Measurements from ENCODE around the gene RYR3. TPM values are rescaled to one million over a fixed set of nuclear protein-coding genes. Genes with fewer than 3 reads are reported as not detected.

Gene RYR3
- total RNA-seq, 4 donors from 2014 or later, result 0.65 to 7.5 (median 2.6) TPM

DNA sequence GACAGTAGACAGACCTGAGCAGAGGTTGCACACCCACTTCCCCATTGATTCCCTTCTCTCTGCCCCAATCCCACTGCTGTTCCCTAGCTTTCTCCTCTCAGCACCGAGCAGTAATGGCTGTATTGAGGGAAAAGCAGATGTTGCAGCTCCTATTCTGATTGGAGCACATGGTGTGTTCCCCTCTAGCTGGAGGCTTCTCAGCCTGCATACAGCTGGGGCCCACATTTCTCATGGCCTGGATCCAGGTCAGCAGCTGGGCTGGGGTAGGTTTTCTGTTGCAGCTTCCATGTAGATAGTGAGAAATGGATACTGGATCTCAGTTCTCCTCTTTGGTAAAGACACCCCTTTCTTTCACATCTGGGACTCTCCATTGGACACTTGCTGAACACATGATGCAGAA lies 50.1 kb downstream of the RYR3 start:
- TF ChIP-seq, protein P1, sequence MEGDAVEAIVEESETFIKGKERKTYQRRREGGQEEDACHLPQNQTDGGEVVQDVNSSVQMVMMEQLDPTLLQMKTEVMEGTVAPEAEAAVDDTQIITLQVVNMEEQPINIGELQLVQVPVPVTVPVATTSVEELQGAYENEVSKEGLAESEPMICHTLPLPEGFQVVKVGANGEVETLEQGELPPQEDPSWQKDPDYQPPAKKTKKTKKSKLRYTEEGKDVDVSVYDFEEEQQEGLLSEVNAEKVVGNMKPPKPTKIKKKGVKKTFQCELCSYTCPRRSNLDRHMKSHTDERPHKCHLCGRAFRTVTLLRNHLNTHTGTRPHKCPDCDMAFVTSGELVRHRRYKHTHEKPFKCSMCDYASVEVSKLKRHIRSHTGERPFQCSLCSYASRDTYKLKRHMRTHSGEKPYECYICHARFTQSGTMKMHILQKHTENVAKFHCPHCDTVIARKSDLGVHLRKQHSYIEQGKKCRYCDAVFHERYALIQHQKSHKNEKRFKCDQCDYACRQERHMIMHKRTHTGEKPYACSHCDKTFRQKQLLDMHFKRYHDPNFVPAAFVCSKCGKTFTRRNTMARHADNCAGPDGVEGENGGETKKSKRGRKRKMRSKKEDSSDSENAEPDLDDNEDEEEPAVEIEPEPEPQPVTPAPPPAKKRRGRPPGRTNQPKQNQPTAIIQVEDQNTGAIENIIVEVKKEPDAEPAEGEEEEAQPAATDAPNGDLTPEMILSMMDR (IDR thresholded peaks at IDR 0.05), result no peak
- ATAC-seq (ENCODE audit: low FRiP score), result no peak

DNA sequence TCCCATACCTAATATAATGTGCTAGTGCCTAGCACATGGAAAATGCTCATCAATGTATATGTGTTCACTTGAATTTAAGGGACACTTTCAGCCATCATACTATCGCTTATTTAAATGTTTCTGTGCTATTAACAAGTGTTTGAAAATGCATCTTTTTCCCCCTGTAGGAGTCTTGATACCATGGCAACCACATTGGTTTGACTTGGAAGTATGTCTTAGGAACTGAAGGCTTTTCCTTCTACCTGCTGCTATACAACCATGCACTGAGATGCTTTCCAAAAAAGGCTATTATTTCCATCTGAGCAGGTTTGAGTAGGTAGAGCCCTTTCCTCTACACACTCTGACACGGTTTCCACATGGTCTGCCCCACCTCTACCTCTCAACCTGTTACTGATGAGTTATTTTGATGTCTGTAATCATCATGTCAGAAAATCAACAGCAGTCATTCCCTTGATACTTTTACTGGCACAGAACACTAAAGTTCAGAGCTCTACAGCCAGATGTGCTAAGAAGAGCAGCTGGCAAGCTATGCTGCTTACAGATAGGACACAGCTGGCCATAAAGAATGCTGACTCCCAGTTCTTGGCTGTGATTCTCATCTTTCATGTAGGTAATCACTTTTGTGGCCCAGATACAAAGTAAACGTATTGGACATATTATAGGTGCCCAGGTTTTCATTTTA lies 59.3 kb downstream of the RYR3 start:
- TF ChIP-seq, protein P1 (IDR thresholded peaks at IDR 0.05), result no peak
- no peak for DNase-seq (ENCODE audit: low spot score)
- no peak for ATAC-seq (ENCODE audit: low FRiP score)

More for the DNA sequence above, 50.1 kb downstream of the RYR3 start:
- no peak for DNase-seq (ENCODE audit: low spot score)

DNA sequence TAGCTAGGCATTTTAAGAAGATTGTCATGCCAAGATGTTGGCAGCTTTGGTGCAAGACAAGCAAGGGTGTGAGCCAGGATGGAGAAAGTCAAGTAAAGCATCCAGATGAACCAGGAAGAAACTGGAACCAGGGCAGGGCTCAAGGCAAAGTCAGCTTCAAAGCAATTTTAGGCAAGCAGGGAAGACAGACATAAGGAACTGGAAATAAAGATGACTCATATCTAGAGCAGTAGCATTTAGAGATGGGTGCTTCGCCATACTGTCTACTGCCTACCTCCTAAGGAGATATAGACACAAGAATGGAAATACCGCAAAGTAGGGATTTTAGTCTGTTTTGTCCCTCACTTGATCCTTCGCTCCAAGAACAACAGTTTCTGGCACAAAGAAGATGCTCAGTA lies 59.9 kb downstream of the RYR3 start:
- no peak for DNase-seq (ENCODE audit: low spot score)
- no peak for ATAC-seq (ENCODE audit: low FRiP score)
- TF ChIP-seq, protein P1 (IDR thresholded peaks at IDR 0.05), result no peak

DNA sequence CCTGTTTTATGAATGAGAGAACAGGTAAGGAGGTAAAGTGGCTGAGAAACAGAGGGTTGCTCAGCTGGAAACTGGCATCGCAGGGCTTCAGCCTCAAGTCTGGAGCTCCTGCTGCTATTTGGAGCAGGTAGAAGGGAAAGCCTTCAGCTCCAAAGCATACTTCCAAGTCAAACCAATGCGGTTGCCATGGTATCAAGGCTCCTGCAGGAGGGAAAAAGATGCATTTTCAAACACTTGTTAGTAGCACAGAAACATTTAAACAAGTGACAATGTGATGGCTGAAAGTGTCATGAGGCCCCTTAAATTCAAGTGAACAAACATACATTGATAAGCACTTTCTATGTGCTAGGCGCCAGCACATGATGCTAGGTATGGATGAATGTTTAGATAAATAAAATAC lies 60.4 kb downstream of the RYR3 start:
- DNase-seq (ENCODE audit: low spot score) (no peak), ATAC-seq (ENCODE audit: low FRiP score) (no peak)
- TF ChIP-seq, protein P1 (IDR thresholded peaks at IDR 0.05), result no peak

DNA sequence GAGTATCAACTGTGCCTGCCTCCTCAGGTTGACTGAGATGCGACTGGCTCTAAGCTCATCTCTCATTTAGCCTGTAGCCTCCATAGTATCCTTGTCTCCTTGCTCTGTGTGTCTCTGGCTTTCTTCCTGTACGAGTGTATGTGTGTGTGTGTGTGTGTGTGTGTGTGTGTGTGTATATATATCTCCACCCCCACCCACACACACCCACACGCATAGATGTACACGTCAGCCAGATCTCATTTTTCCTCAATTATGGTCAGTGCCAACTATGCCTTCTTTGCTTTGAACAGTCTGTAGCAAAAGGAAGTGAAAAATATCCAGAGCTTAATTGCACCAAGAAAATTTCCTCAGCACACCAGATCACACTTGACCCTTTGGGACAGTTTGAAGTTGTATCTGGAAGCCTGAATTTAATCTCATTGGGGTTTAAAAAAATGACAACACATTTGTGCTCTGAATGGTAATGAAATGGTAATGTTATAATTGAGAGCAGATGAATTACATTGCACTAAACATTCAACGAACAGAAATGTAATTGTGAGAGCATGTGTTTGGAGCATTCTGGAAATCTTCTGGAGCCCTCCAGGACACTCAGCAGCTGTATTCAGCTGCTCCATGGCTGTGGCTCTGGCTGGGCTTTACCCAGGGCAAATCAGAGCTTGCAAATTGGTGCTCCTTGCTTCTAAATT lies 63.6 kb downstream of the RYR3 start:
- TF ChIP-seq, protein P1 (IDR thresholded peaks at IDR 0.05), result no peak
- no peak for DNase-seq (ENCODE audit: low spot score)
- ATAC-seq (ENCODE audit: low FRiP score), result no peak

DNA sequence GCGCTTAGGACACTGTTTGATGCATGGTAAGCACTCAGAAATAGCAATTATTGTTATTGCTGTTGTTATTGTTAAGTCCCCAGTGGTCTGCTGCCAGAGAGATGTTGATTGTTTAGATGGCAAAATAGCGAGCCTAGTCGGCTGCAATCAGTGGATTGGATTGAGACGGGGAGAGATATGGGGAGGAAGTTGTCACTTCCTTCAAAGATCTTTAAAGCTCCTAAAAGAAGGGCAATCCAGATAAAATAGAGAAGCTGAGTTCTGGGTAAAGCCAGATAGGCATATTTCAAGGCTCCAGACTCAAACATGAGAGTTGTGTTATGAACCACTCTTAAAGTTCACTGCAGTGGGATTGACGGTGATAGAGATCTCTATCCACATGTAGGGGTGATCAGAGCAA lies 64.5 kb downstream of the RYR3 start:
- TF ChIP-seq, protein P1 (IDR thresholded peaks at IDR 0.05), result no peak
- DNase-seq (ENCODE audit: low spot score) (no peak), ATAC-seq (ENCODE audit: low FRiP score) (no peak)

DNA sequence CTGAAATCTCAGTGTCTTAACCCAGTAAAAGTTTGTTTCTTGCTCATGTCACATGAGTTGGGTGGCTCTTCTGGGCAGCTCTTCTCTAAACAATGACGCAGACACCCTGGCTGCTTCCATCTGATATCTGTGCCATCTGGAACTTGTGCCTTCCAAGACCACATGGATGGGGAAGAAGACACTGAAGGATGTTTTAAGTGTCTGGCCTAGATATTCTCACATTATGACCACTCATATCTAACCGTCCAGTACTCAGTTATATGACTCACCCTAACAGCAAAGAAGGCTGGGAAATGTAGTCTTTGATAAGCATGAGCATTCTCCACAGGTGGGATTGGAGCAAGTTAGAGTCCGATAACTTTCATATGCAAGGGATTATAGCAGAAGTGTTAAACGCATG lies 66.4 kb downstream of the RYR3 start:
- no peak for ATAC-seq (ENCODE audit: low FRiP score)
- TF ChIP-seq, protein P1 (IDR thresholded peaks at IDR 0.05), result no peak
- no peak for DNase-seq (ENCODE audit: low spot score)
